Measurements from ENCODE around the gene TBC1D1.

The TBC1D1 gene

DNA sequence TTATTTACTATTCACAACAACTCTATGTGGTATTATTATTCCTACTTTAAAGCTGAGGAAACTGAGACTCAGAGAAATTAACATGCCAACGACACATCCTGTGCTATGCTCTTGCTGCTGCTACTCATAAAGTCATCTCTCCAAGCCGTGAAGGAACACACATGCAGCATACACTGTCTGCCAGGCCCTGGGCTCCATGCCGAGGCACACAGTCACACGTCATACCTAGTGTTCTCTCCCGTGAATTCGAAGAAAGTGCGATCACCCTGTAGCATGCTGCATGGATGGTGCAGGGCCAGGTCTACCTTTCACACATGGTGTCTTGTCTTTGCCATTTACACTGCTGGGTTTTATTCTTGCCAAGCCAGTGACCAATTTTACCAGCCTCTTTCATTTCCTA is 34.1 kb downstream of the TBC1D1 start:
- TF ChIP-seq, protein P1, sequence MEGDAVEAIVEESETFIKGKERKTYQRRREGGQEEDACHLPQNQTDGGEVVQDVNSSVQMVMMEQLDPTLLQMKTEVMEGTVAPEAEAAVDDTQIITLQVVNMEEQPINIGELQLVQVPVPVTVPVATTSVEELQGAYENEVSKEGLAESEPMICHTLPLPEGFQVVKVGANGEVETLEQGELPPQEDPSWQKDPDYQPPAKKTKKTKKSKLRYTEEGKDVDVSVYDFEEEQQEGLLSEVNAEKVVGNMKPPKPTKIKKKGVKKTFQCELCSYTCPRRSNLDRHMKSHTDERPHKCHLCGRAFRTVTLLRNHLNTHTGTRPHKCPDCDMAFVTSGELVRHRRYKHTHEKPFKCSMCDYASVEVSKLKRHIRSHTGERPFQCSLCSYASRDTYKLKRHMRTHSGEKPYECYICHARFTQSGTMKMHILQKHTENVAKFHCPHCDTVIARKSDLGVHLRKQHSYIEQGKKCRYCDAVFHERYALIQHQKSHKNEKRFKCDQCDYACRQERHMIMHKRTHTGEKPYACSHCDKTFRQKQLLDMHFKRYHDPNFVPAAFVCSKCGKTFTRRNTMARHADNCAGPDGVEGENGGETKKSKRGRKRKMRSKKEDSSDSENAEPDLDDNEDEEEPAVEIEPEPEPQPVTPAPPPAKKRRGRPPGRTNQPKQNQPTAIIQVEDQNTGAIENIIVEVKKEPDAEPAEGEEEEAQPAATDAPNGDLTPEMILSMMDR (IDR thresholded peaks at IDR 0.05; ENCODE audit: control insufficient read depth, extremely low read depth, insufficient read depth), result no peak
- DNase-seq (ENCODE audit: low read depth), result no peak
- no peak overlapping the region for H3K4me3 ChIP-seq (ENCODE audit: low read depth, low read length)

DNA sequence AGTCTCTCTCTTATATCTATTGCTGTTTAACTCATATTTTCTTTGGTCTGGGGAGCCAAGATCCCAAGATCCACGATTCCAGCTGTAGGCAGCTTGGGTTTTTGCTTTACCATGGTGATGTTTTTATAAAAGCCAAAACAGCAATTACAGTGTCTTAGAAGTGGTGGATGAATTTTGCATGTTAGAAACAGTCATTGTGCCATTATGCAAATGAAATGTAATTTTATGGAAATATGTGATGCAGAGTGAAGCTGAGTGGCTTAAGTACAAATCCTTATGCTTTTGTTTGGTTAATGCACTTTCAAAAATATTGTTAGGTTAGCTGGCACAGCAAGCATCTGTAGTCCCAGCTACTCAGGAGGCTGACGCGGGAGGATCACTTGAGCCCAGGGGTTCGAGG is 36.5 kb downstream of the TBC1D1 start:
- no peak overlapping the region for H3K4me3 ChIP-seq (ENCODE audit: low read depth, low read length)
- DNase-seq (ENCODE audit: low read depth), result no peak
- TF ChIP-seq, protein P1 (IDR thresholded peaks at IDR 0.05; ENCODE audit: control insufficient read depth, extremely low read depth, insufficient read depth), result no peak

DNA sequence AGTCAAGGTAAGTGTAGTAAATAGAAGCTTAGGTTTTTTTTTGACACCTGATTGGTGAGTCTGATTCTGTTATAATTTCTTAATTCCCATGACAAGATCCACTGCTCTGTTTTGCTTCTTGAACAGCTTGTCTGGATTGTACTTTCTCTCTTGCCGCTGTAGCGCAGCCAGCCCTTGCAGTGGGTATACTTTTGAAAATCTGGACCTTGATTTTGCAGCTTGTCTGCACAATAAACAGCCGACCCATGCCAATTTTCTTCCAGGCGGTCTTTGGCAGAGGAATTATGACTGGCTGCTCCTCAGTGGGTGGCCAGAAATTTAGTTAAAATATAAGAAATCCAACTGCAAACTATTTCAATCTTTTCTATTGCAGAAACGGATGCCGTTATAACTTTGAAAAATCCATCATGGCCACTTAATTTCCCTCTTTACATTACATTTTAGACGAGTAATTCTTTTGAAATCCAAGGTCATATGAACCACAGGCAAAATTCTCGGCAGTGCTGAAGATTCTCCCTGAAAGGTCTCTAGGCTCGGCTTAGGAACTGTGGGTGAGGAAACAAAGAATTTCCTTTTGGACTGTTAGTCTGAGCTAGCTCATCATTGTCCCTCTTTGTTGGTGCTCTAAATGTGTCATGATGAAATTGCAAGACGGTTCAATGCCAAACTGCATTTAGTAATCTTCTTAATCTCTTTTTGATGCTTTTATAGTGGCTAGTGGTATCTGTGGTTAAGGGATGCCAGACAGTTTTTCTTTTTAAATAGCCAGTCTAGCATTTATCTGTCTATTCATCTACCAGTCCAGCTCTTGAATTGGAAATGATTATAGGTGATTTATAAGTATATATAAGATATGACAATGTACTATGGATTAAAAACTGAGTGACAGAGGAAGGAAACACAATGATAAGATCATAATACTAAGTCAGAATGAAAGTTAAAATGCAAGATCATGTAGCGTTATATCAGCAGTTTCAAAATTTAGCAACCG is 37.8 kb downstream of the TBC1D1 start:
- no peak overlapping the region for H3K4me3 ChIP-seq (ENCODE audit: low read depth, low read length)
- TF ChIP-seq, protein P1 (IDR thresholded peaks at IDR 0.05; ENCODE audit: control insufficient read depth, extremely low read depth, insufficient read depth), result no peak
- DNase-seq (ENCODE audit: low read depth), result no peak

DNA sequence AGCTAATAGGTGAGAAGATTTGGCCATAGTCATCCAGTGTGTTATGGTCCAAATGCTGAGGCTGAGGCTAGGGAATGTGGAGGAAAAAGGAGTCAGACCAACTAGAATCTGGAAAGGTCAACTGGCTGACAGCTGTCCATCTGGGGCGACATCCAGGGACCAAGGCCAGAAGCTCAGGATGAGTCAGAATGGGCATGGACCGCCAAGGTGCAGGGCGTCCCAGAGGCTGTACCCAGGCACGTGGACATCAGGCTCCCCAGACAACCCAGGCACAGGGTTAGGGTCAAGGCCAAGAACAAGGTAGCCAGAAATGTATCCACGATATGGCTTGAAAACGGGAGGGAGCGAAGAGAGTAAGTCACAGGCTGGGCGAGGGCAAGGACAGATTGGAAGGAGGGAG is 43.2 kb downstream of the TBC1D1 start:
- no peak overlapping the region for H3K4me3 ChIP-seq (ENCODE audit: low read depth, low read length)
- DNase-seq (ENCODE audit: low read depth), result no peak
- TF ChIP-seq, protein P1 (IDR thresholded peaks at IDR 0.05; ENCODE audit: control insufficient read depth, extremely low read depth, insufficient read depth), result no peak

GRCh38 chr4:37934609-37935008 is 43.7 kb downstream of the TBC1D1 start:
- TF ChIP-seq, protein P1 (IDR thresholded peaks at IDR 0.05; ENCODE audit: control insufficient read depth, extremely low read depth, insufficient read depth), result no peak
- DNase-seq (ENCODE audit: low read depth), result no peak

GRCh38 chr4:37935026-37935425 is 44.1 kb downstream of the TBC1D1 start:
- no peak for DNase-seq (ENCODE audit: low read depth)
- no peak overlapping the region for H3K4me3 ChIP-seq (ENCODE audit: low read depth, low read length)
- TF ChIP-seq, protein P1 (IDR thresholded peaks at IDR 0.05; ENCODE audit: control insufficient read depth, extremely low read depth, insufficient read depth), result no peak

More at GRCh38 chr4:37934609-37935008, 43.7 kb downstream of the TBC1D1 start:
- H3K4me3 ChIP-seq (ENCODE audit: low read depth, low read length), result no peak overlapping the region
